GM12878 (cell line): ENCODE data around the gene SPATA20.

Source experiments
- CTCF ChIP-seq, 3 experiments: IDR thresholded peaks in 2 of 3; conservative IDR thresholded peaks in 1 of 3; 2 replicates each; pipeline ENCODE4 v1.5.1; 2011; ENCODE audit warnings: low read depth in 3 of 3, low read length in 3 of 3, mild to moderate bottlenecking in 3 of 3, control low read depth in 2 of 3, moderate library complexity in 2 of 3, inconsistent platforms in 1 of 3, mixed read lengths in 1 of 3; ENCODE audit not compliant: control insufficient read depth in 2 of 3, insufficient read depth in 1 of 3; ENCODE audit errors: extremely low read depth in 1 of 3
- MXI1 ChIP-seq: fragments of 150-350 bp; IDR thresholded peaks from 2 replicates; pipeline ENCODE4 v1.6.1; 2011; ENCODE audit warnings: low read depth, mild to moderate bottlenecking, inconsistent platforms, low read length, improper control_type of control experiment
- POLR2AphosphoS5 ChIP-seq: IDR thresholded peaks from 2 replicates; pipeline ENCODE4 v1.6.1; 2011; ENCODE audit warnings: mild to moderate bottlenecking, low read length, inconsistent platforms
- ZNF274 ChIP-seq: IDR thresholded peaks from one replicate; pipeline ENCODE4 v1.8.0; 2011; ENCODE audit not compliant: insufficient read length, insufficient read depth

GRCh38 chr17:50558091-50558490, 11.1 kb downstream of the SPATA20 start:
- TF ChIP-seq CTCF (IDR thresholded peaks at IDR 0.05 in 2 of 3, conservative IDR thresholded peaks at IDR 0.05 in 1 of 3; ENCODE audit: control insufficient read depth in 2 of 3, extremely low read depth in 1 of 3, insufficient read depth in 1 of 3, low read depth in 3 of 3, low read length in 3 of 3), result no peak
- TF ChIP-seq ZNF274, result no peak
- TF ChIP-seq POLR2AphosphoS5, result no peak
- no peak for TF ChIP-seq MXI1
